DOHH2 (cell line): ENCODE data around the gene HDLBP.

Experiments used
- CTCF ChIP-seq: fragments of 200-600 bp; sonication (generic); IDR thresholded peaks from one replicate; pipeline ENCODE4 v1.5.1; 2014; ENCODE audit warnings: antibody characterized with exemption, mild to moderate bottlenecking, low read depth, low read length; ENCODE audit not compliant: poor library complexity, severe bottlenecking
- EZH2phosphoT487 ChIP-seq: fragments of 200-600 bp; sonication (generic); IDR thresholded peaks from 2 replicates; pipeline ENCODE4 v1.6.1; 2017; ENCODE audit warnings: borderline replicate concordance, mild to moderate bottlenecking, antibody characterized with exemption, low read length, moderate library complexity, mixed read lengths

DNA sequence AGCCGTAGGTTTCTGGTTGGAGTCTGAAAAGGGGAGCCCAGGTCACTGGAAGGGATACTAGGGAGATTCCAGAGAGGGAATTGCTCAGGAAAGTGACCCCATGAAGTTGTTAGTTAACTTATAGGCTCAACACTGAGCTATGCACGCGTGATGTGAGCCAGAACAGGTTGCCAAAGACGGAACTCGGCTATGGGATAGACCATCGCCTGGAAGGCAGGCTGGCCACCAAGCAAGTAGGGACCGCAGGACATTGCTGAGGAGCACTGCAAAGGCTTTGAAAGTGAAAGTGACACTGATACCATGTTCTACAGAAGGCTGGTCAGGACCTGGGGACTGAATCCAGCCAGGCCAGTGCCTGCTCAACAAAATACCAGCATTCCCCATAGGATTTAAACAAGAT is 48.0 kb upstream of the HDLBP start:
- TF ChIP-seq CTCF = no peak
- no peak for TF ChIP-seq EZH2phosphoT487
